Measurements from ENCODE around the gene OR2T1. TPM values are rescaled to one million over a fixed set of nuclear protein-coding genes. Genes with fewer than 3 reads are reported as not detected.

OR2T1 gene
- total RNA-seq, 4 donors from 2014 or later = not detected

DNA sequence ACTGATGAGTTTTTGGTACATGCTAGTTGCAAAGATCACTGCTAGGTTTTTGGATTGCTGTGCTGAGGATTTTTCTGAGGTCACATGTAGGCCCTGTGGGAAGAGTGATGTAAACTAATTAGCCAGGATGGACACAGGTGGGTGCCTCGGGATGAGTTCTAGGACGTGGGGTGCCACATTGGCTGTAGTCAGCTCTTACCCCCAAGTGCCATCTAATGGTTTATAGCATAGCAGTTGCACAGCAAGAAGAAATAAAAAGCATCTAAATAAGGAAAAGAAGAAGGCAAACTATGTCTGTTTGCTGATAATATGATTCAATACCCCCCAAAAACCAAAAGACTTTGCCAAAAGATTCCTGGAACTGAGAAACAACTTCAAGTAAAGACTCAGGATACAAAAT is 9.8 kb upstream of the OR2T1 start:
- Histone ChIP-seq H3K4me1 (no peaks in the 10 kb centered on the region), H3K27ac (no peak overlapping the region), H3K9me3 (no peaks in the 10 kb centered on the region), H3K4me3 (no peak overlapping the region), H3K36me3 (no peaks in the 10 kb centered on the region), H3K27me3 (peaks cover 7% of the 10 kb centered on the region)
- no peak for TF ChIP-seq POLR2A (IDR thresholded peaks at IDR 0.05)
- TF ChIP-seq CTCF (IDR thresholded peaks at IDR 0.05) = no peak
- no peak for TF ChIP-seq EP300 (IDR thresholded peaks at IDR 0.05)
- no peak for TF ChIP-seq POLR2AphosphoS5 (IDR thresholded peaks at IDR 0.05)
- no peak for ATAC-seq
- 55 to 61% methylated on average over 2 of the region's 2 CpGs for WGBS, 2 donors (ENCODE audit: low coverage in 1 of 2)

- Histone ChIP-seq H3K27ac (no peak overlapping the region), H3K36me3 (no peaks in the 10 kb centered on the region), H3K9me3 (no peaks in the 10 kb centered on the region), H3K4me3 (no peak overlapping the region), H3K4me1 (no peaks in the 10 kb centered on the region), H3K27me3 (peaks cover 6% of the 10 kb centered on the region)
- WGBS, 2 donors (ENCODE audit: low coverage in 1 of 2) = 77 to 84% methylated on average over 6 of the region's 6 CpGs
- ATAC-seq = no peak
- no peak for TF ChIP-seq CTCF (IDR thresholded peaks at IDR 0.05)
- no peak for TF ChIP-seq POLR2AphosphoS5 (IDR thresholded peaks at IDR 0.05)
- TF ChIP-seq EP300 (IDR thresholded peaks at IDR 0.05) = no peak
- TF ChIP-seq POLR2A (IDR thresholded peaks at IDR 0.05) = no peak
Measured at GRCh38 chr1:248404024-248404423, 1.2 kb downstream of the OR2T1 start.

DNA sequence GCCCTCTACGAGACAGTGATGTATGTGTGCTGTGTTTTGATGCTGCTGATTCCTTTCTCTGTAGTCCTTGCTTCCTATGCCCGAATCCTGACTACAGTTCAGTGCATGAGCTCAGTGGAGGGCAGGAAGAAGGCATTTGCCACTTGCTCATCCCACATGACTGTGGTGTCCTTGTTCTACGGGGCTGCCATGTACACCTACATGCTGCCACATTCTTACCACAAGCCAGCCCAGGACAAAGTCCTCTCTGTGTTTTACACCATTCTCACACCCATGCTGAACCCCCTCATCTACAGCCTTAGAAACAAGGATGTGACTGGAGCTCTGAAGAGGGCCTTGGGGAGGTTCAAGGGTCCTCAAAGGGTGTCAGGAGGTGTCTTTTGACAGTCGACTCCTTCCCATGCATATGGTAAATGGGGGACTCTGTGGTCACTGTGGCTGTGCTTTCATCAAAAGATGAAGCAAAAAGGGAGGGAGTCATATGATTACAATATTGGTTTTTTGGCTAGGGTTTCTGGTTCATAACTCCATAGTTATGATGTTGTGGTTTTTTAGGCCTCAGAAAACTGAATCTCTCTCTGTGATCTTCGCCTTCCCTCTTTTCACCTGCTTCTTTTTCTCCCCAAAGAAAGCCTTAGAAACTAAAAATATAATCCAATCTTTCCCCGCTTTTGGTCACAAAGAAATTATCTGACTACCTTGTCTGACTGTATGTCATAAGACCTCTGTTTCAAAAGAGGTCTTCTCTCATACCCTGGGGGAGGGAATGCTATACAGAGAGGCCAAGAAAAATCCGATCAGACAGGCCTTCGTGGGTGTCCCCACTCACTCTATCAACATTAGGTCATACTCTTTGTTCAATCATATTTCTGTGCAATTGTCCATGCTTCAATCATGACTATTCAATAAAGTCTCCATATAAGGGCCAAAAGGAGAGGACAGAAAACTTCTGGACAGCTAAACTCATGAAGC is 4.2 kb downstream of the OR2T1 start:
- H3K4me1 ChIP-seq = no peaks in the 10 kb centered on the region
- no peak for ATAC-seq
- TF ChIP-seq EP300 (IDR thresholded peaks at IDR 0.05) (no peak), POLR2AphosphoS5 (IDR thresholded peaks at IDR 0.05) (no peak), CTCF (IDR thresholded peaks at IDR 0.05) (no peak), POLR2A (IDR thresholded peaks at IDR 0.05) (no peak)

GRCh38 chr1:248416226-248416625 is 13.4 kb downstream of the OR2T1 start:
- H3K36me3 ChIP-seq = no peaks in the 10 kb centered on the region
- TF ChIP-seq CTCF (IDR thresholded peaks at IDR 0.05) (no peak), POLR2AphosphoS5 (IDR thresholded peaks at IDR 0.05) (no peak), EP300 (IDR thresholded peaks at IDR 0.05) (no peak), POLR2A (IDR thresholded peaks at IDR 0.05) (no peak)
- no peak overlapping the region for H3K4me3 ChIP-seq
- H3K4me1 ChIP-seq = no peaks in the 10 kb centered on the region
- no peak overlapping the region for H3K27ac ChIP-seq
- H3K27me3 ChIP-seq = no peaks in the 10 kb centered on the region
- no peak for ATAC-seq
- 53 to 60% methylated on average over 3 of the region's 3 CpGs for WGBS, 2 donors (ENCODE audit: low coverage in 1 of 2)
- peaks cover 0 to 12% (median 0%) of the 10 kb centered on the region in 3 donors for H3K9me3 ChIP-seq

More for the DNA sequence above, 4.2 kb downstream of the OR2T1 start:
- Histone ChIP-seq H3K27ac (no peak overlapping the region), H3K36me3 (no peaks in the 10 kb centered on the region), H3K4me3 (no peak overlapping the region), H3K9me3 (peaks cover 0 to 19% (median 0%) of the 10 kb centered on the region in 3 donors), H3K27me3 (peaks cover 6% of the 10 kb centered on the region)
- WGBS, 2 donors (ENCODE audit: low coverage in 1 of 2) = 67 to 73% methylated on average over 5 to 8 of the region's 8 CpGs

DNA sequence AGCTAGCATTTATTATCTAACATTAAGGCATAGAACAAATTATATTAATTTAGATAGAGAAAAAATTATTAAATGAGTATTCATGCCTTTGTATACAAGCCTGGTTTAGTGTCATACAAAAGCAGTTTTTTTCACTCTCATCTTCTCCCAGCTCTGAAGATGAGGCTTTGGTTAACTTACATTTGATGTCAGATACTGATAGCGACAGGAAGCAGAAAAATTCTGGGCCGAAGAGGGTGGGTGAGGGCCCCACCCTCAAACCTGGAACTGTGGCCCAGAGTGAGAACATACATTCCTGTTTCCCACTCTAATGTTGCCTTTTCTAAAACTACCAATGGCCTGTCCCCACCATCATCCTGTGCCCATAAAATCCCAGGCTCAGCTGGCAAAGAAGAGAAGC is 15.0 kb downstream of the OR2T1 start:
- peaks cover 0 to 6% (median 0%) of the 10 kb centered on the region in 3 donors for H3K9me3 ChIP-seq
- no peak for ATAC-seq
- no peak overlapping the region for H3K4me3 ChIP-seq
- no peaks in the 10 kb centered on the region for H3K36me3 ChIP-seq
- H3K27me3 ChIP-seq = no peaks in the 10 kb centered on the region
- 76 to 77% methylated on average over 2 of the region's 2 CpGs for WGBS, 2 donors (ENCODE audit: low coverage in 1 of 2)
- TF ChIP-seq EP300 (IDR thresholded peaks at IDR 0.05) = no peak
- TF ChIP-seq CTCF (IDR thresholded peaks at IDR 0.05) = no peak
- TF ChIP-seq POLR2A (IDR thresholded peaks at IDR 0.05) = no peak
- TF ChIP-seq POLR2AphosphoS5 (IDR thresholded peaks at IDR 0.05) = no peak
- H3K4me1 ChIP-seq = no peaks in the 10 kb centered on the region
- H3K27ac ChIP-seq = no peak overlapping the region

All from gastroesophageal sphincter (tissue), 4 donors.